Ishikawa (cell line): ENCODE data around the gene FBXW8.

Experiments
- TCF12 ChIP-seq: IDR thresholded peaks from 2 replicates; pipeline ENCODE4 v1.6.1; 2012; ENCODE audit warnings: low read depth
- YY1 ChIP-seq: IDR thresholded peaks from 2 replicates; pipeline ENCODE4 v1.6.1; 2012; ENCODE audit warnings: low read depth

DNA sequence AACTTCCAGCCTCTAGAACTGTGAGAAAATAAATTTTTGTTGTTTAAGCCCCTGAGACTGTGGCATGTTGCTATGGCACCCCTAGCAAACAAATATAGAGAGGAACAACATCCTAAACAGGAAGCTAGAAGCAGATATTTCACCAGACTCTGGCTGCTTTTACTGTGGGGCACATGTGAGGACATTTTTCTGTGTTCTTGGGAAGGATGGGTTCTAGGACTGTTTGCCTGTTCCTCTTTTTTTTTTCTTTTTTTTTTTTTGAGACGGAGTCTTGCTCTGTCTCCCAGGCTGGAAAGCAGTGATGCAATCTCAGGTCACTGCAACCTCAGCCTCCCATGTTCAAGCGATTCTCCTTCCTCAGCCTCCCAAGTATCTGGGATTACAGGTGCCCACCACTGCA is 25.3 kb upstream of the FBXW8 start:
- TF ChIP-seq TCF12 (no peak), YY1 (no peak)
